IMR-90 (cell line): ENCODE data around the gene KLHL7. TPM values are rescaled to one million over a fixed set of nuclear protein-coding genes. Genes with fewer than 3 reads are reported as not detected.

Experiments
- ATAC-seq: fragments of 200-7000 bp; cut with Tn5 transposase; 2 replicates; pipeline ENCODE4 v1.9.1; 2020; ENCODE audit warnings: low read depth, mild to moderate bottlenecking, moderate library complexity
- BruUV-seq: library from RNA; stranded (reverse); fragments of 400-500 nt; replicated peaks from 2 replicates; lab custom pipeline; 2021; lab: Mats Ljungman, UMichigan
- CTCF ChIA-PET: fragments of 300-600 bp; formaldehyde crosslinking; extraction: SDS; loops from one replicate; lab custom pipeline; 2021; ENCODE audit warnings: antibody characterized with exemption; lab: Yijun Ruan, JAX
- POLR2A ChIA-PET: fragments of 300-600 bp; sonication (Branson Sonifier 250); formaldehyde crosslinking; loops from one replicate; lab custom pipeline; 2022; ENCODE audit warnings: antibody characterized with exemption; ENCODE audit not compliant: unreplicated experiment; lab: Charles Lee
- DNase-seq: peaks from one replicate; pipeline ENCODE4 v3.0.0; 2013
- H2AFZ ChIP-seq: replicated peaks from 2 replicates; pipeline ENCODE3; 2013; ENCODE audit warnings: low read length, mild to moderate bottlenecking; ENCODE audit not compliant: poor library complexity
- H2AK5ac ChIP-seq: 2 replicates; pipeline ENCODE4 v1.6.1; 2013; ENCODE audit warnings: low read depth, low read length, inconsistent platforms
- H2AK9ac ChIP-seq: replicated peaks from 2 replicates; pipeline ENCODE3; 2013; ENCODE audit warnings: mild to moderate bottlenecking, low read depth, low read length, moderate library complexity; ENCODE audit not compliant: poor library complexity
- H2BK120ac ChIP-seq: 2 replicates; pipeline ENCODE4 v1.6.1; 2013; ENCODE audit warnings: low read depth, low read length, inconsistent platforms
- H2BK15ac ChIP-seq: 3 replicates; pipeline ENCODE4 v1.6.1; 2013; ENCODE audit warnings: low read depth, low read length, inconsistent platforms
- H2BK20ac ChIP-seq: 2 replicates; pipeline ENCODE4 v1.6.1; 2013; ENCODE audit warnings: low read depth, mild to moderate bottlenecking, inconsistent platforms, low read length, moderate library complexity
- H2BK5ac ChIP-seq: 2 replicates; pipeline ENCODE4 v1.6.1; 2013; ENCODE audit warnings: mild to moderate bottlenecking, low read depth, low read length, inconsistent platforms; ENCODE audit not compliant: poor library complexity, severe bottlenecking
- H3K14ac ChIP-seq: replicated peaks from 2 replicates; pipeline ENCODE4 v1.6.1; 2013; ENCODE audit warnings: low read depth, low read length, inconsistent platforms
- H3K18ac ChIP-seq: 2 replicates; pipeline ENCODE4 v1.6.1; 2013; ENCODE audit warnings: low read depth, low read length, control low read depth
- H3K23ac ChIP-seq: 2 replicates; pipeline ENCODE4 v1.6.1; 2013; ENCODE audit warnings: low read depth, low read length, inconsistent platforms
- H3K27ac ChIP-seq: 2 replicates; pipeline ENCODE4 v1.5.1; 2013; ENCODE audit warnings: mild to moderate bottlenecking, control low read depth, low read length; ENCODE audit not compliant: insufficient read depth
- H3K27me3 ChIP-seq: 2 replicates; pipeline ENCODE4 v1.6.1; 2013; ENCODE audit warnings: low read length; ENCODE audit not compliant: control insufficient read depth, insufficient read depth
- H3K36me3 ChIP-seq: 2 replicates; pipeline ENCODE4 v1.6.1; 2013; ENCODE audit warnings: low read length, mixed read lengths; ENCODE audit not compliant: control insufficient read depth, insufficient read depth
- H3K4ac ChIP-seq: 2 replicates; pipeline ENCODE4 v1.6.1; 2013; ENCODE audit warnings: low read depth, low read length, inconsistent platforms
- H3K4me1 ChIP-seq: 2 replicates; pipeline ENCODE4 v1.6.1; 2013; ENCODE audit warnings: low read length, mixed read lengths; ENCODE audit not compliant: control insufficient read depth, insufficient read depth
- H3K4me2 ChIP-seq: 2 replicates; pipeline ENCODE4 v1.6.1; 2013; ENCODE audit warnings: low read depth, mild to moderate bottlenecking, control low read depth, low read length, moderate library complexity
- H3K4me3 ChIP-seq: 2 replicates; pipeline ENCODE4 v1.5.1; 2013; ENCODE audit warnings: low read depth, mild to moderate bottlenecking, control low read depth, low read length, moderate library complexity; ENCODE audit not compliant: insufficient read depth
- H3K56ac ChIP-seq: 2 replicates; pipeline ENCODE4 v1.6.1; 2013; ENCODE audit warnings: low read length, inconsistent platforms; ENCODE audit not compliant: insufficient read depth; ENCODE audit errors: extremely low read depth
- H3K79me1 ChIP-seq, 2 experiments: 2 replicates each; pipeline ENCODE4 v1.6.1; 2013; ENCODE audit warnings: low read length in 2 of 2, inconsistent platforms in 1 of 2, low read depth in 1 of 2
- H3K9ac ChIP-seq: 2 replicates; pipeline ENCODE4 v1.6.1; 2013; ENCODE audit warnings: low read depth, low read length, control low read depth
- H3K9me1 ChIP-seq: 2 replicates; pipeline ENCODE4 v1.6.1; 2013; ENCODE audit warnings: low read length, inconsistent platforms; ENCODE audit not compliant: insufficient read depth
- H3K9me3 ChIP-seq: 2 replicates; pipeline ENCODE4 v1.6.1; 2013; ENCODE audit warnings: low read length; ENCODE audit not compliant: control insufficient read depth, insufficient read depth
- H4K20me1 ChIP-seq: 2 replicates; pipeline ENCODE4 v1.6.1; 2013; ENCODE audit warnings: low read length, inconsistent platforms; ENCODE audit not compliant: insufficient read depth
- H4K5ac ChIP-seq: 2 replicates; pipeline ENCODE4 v1.6.1; 2013; ENCODE audit warnings: mild to moderate bottlenecking, low read depth, low read length, control low read depth
- H4K8ac ChIP-seq, 2 experiments: 2 replicates each; pipeline ENCODE4 v1.6.1; 2013; ENCODE audit warnings: low read depth in 2 of 2, low read length in 2 of 2, control low read depth in 1 of 2, inconsistent platforms in 1 of 2
- H4K91ac ChIP-seq: 2 replicates; pipeline ENCODE4 v1.6.1; 2013; ENCODE audit warnings: low read depth, low read length, inconsistent platforms; ENCODE audit not compliant: insufficient read depth
- NFE2L2 ChIP-seq: fragments of 150-350 bp; IDR thresholded peaks from 2 replicates; pipeline ENCODE4 v1.6.1; 2016; ENCODE audit warnings: low read depth, mild to moderate bottlenecking, low read length
- WGBS, 2 experiments: methylation state at CpG; one replicate each; pipeline versions ENCODE4 v1.1.5 to v1.1.7; 2013; ENCODE audit warnings: missing lambda C conversion rate in 2 of 2; ENCODE audit not compliant: insufficient read length in 1 of 2; ENCODE audit errors: extremely low coverage in 2 of 2; 5-methylcytosine and 5-hydroxymethylcytosine counted together
- dilution Hi-C: fragments of 300-500 bp; cut with HindIII; formaldehyde crosslinking; loops from one replicate; pipeline ENCODE4 v1.14.3; 2018; ENCODE audit warnings: low sequenced_read_pairs; ENCODE audit not compliant: unreplicated experiment
- in situ Hi-C: fragments of 300-500 bp; cut with MboI; formaldehyde crosslinking; loops from 3 replicates; pipeline ENCODE4 v1.14.3; 2019; ENCODE audit warnings: low sequenced_read_pairs, inconsistent platforms, mixed read lengths
- intact Hi-C: fragments of 100-400 bp; cut with micrococcal nuclease; formaldehyde crosslinking; loops from 2 replicates; pipeline ENCODE4 v1.10.0; 2022
- polyA plus RNA-seq, 3 experiments: library from polyadenylated mRNA; depleted of rRNA; stranded (reverse); fragments of >200 nt; gene quantifications; 2 replicates each; pipeline ENCODE4 v1.2.3, GENCODE V29; 2012; ENCODE audit warnings: low replicate concordance in 1 of 3
- total RNA-seq: library from RNA; depleted of rRNA; stranded (reverse); fragments of >200 nt; gene quantifications from 2 replicates; pipeline ENCODE4 v1.2.3, GENCODE V29; 2012

KLHL7 gene
- total and polyA plus RNA-seq, 2 of the 4 experiments (the other 2 are of a cell fraction): 24.6 to 29.2 TPM

DNA sequence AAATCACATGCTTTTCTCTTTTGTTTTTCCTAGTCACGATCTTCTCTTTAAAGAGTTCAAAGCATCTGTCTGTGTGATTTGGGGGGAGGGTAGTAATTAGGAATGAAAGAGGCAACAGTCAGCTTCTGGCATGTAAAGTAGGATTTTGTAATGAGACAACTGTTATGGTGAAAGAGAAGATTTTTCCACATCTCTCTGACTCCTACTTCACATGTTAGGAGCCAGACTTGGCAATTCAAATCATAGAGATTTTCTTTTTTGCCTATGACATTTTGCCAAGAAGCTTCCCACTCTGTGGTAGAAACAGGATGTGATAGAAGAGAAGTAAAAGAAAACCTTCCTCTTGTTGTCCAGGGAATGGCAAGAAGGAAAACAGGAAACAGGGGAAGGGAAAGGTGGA, 38.3 kb upstream of the KLHL7 start:
- Histone ChIP-seq H3K23ac (no peak overlapping the region), H4K91ac (no peak overlapping the region), H3K9me1 (no peaks in the 10 kb centered on the region; the same call in 1 of the 2 replicates), H2AFZ (no peak overlapping the region), H4K8ac (no peak overlapping the region), H3K4me2 (peak overlapping the region; percentile 48; the same call in 1 of the 2 replicates), H2AK5ac (no peak overlapping the region), H2AK9ac (no peak overlapping the region), H2BK120ac (no peak overlapping the region), H3K56ac (no peak overlapping the region), H4K5ac (peak overlapping the region; percentile 79), H3K36me3 (no peaks in the 10 kb centered on the region), H3K4me3 (no peak overlapping the region), H3K4me1 (peaks cover 3% of the 10 kb centered on the region), H3K27ac (peak overlapping the region; percentile 30; the same call in 1 of the 2 replicates), H2BK15ac (no peak overlapping the region), H3K9ac (no peak overlapping the region), H4K20me1 (no peaks in the 10 kb centered on the region), H3K27me3 (no peaks in the 10 kb centered on the region), H2BK20ac (no peak overlapping the region), H3K79me1 (no peaks in the 10 kb centered on the region), H3K14ac (no peak overlapping the region), H3K9me3 (no peaks in the 10 kb centered on the region), H2BK5ac (peak overlapping the region; percentile 16), H3K4ac (no peak overlapping the region), H3K18ac (peak overlapping the region; percentile 83)
- CTCF ChIA-PET: no interaction called here
- WGBS, 2 experiments: no CpG with 5 or more reads among the region's 1 CpG
- dilution Hi-C loops: loop anchor here (25.0 kb wide), 1 partner anchor 505 kb away; no protein-coding TSS in a partner anchor
- no peak for TF ChIP-seq NFE2L2
- in situ Hi-C loops: loop anchor here (25.0 kb wide), 1 partner anchor 955 kb away; no protein-coding TSS in a partner anchor
- POLR2A ChIA-PET: no interaction called here
- ATAC-seq (no peak; the same call in 1 of the 2 replicates), DNase-seq (peak; percentile 62)
- BruUV-seq: no TSS peak
- intact Hi-C loops: no loop called here
